ENCODE measurements around the gene SLC39A6.
"Not testable (repeated sequence)": the region's sequence is repeated elsewhere in the genome, so short reads cannot be mapped to it uniquely, and the experiment has no call there.

SLC39A6 gene

DNA sequence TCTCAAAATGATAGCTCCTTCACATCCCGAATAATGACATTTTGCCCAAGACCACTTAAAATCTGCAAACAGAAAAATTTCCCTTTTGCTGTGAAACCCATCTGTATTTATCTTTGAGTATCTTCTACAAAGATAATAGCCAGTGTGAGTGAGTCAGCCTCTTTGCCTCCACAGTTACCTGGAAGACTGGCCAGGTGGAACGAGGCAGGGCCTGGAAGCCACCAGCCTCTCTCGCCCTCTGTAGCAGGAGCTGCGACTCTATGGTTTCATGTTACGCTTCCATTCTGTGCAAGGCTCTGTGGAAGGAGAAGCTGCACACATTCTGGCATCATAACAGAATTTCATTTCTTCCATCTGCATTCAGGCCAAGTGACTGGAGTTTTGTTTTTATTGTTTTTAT lies 10.1 kb upstream of the SLC39A6 start:
- DNase-seq (ENCODE audit: low read depth) = no peak

DNA sequence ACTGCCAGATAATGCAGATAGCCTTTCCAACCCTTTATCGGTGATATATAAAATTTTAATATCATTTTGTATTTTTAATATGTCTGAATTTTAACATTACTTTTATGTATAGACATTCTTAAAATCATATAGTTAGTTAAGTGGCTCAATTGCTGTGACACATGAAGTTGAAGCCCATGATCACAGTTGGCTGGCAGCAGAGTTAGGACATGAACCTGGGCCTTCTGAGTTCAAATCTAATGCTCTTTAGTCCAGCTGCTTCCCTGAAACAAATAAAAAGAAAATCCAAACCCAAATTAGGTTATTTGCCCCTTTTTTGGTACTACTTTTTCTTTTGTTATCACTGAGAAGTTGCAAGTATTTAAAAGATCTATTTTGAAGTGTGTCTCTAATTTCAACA lies 6.1 kb upstream of the SLC39A6 start:
- no peak for DNase-seq (ENCODE audit: low read depth)

DNA sequence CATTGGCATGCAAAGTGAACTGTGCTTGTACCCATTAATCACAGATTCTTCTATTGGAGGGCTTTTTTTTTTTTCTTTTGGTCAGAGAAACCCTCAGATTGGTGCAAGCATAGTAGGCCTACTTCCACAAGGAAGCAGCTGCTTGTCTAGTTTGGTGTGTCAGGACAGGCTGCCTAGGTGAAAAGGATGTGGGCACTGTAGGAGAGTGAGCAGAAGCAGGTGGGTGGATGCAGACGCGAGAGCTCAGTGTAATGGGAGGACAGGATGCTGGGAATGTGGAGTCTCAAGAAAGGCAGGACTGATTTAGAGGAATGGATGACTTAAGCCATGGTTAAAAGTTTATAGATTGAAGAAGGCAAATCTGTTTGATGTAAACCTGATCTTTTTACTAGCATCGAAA lies 3.6 kb upstream of the SLC39A6 start:
- DNase-seq (ENCODE audit: low read depth) = no peak

DNA sequence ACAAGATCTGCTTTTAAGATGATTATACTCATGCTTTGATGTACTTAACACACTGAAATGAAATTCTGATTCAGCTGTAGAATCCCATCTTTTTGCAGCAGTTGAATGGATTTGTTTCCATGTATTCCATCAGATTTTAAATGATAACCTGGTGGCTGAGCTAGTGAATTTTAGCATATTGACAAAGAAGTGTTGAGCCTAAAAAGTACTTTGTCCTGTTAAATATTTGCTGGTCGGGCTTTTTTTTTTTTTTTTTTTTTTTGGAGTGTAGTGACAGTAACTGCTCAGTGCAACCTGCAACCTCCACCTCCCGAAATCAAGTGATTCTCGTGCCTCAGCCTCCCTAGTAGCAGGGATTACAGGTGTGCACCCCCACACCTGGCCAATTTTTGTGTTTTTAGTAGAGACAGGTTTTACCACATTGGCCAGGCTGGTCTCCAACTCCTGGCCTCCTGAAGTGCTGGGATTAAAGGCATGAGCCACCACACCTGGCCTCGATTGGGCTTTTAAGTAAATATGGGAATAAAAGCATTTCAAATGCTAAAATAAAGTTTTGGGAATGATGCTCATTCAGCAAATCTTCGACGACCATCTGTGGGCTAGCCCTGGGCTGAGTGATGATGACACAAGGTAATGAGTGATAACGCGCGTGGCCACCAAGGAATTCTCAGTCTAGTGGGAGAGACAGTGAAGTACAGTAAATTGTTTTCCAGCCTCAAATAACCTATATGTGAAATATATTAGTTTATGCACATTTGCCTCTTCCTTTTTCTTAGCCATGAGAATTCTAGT lies 2.7 kb upstream of the SLC39A6 start:
- DNase-seq (ENCODE audit: low read depth) = no peak

DNA sequence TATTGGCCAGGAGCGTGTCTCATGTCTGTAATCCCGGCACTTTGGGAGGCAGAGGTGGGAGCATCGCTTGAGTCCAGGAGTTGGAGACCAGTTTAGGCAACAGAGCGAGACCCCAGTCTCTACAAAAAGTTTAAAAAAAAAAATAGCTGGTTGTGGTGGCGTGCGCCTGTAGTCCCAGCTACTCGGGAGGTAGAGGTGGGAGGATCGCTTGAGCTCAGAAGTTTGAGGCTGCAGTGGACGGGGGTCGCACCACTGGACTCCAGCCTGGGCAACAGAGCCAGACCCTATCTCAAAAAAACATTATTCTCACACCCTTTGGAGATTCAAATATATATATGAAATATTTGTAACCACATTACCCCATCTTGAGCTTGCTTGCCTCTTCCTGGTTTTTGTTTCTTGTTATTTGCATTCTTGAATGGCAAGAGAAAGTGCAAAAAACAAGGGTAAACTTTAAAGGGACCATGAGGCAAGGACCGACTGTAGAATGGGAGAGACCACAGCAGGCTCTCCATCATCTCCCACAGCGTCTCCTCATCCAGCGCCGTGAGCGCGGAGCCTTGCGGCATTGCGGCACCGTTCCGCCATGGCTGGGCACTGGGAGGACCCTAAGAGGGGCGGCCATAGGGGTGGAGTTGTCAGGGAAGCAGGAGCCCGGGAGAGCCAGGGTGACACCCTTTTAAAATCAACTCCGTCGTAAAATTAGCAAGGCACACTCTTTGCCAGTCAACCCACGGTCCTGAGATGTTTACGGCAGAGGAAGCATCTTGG lies 1.9 kb upstream of the SLC39A6 start:
- no peak for DNase-seq (ENCODE audit: low read depth)

DNA sequence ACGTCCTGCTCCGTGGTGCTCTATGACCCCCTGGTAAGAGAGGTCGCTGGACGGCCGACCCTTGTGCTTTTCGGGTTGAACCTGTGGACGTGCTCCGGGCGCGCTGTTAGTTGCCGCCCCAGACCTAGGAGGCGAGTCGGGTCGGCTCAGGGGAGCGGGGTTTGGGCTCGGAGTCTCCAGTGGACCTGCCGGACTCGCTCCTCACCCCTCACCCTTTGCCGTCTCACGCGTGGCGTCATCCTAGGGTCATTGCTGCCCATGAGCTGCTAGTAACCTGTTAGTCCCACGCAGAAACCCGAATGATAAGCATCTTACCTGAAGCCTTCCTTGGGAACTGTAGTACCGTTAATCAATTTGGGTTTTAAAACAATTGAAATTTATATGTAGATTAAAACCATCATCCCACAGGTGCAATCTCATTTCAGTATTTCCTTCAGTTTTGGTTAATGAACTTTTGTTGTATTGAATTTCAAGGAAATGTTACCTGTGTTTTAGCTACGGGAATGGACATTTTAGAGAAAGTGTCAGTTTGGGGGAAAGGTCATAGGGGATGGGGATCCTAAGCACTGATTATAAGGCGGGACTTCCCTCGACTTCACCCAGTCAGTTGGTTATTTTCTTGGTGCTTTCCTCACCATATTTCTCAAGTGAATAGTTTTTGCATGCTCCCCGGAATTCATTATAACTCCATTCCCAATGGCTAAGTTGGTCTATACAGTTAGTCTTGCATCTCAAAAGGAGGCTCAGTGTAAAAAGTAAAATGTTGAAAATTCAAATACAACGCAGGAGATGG lies 1.1 kb upstream of the SLC39A6 start:
- DNase-seq (ENCODE audit: low read depth) = no peak

DNA sequence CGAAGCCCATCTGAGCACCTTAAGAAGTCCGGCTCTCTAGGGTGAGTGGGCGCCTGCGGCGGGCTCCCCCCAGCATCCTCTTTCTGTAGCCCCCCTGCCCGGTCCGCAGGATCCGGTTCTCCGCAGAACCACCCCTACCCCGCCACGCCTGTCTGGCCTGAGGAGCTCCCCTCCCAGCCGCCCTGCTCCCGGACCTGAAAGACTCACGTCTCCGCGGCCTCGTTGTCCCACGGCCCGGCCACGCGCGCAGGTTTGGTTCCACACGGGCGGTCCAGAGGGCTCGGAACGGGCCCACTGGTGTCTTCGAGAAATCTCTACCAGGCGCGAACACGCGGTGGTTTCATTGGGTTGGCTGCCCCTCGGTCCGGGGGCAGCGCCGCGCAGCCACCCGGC lies 237 bp downstream of the SLC39A6 start:
- DNase-seq (ENCODE audit: low read depth) = no peak

DNA sequence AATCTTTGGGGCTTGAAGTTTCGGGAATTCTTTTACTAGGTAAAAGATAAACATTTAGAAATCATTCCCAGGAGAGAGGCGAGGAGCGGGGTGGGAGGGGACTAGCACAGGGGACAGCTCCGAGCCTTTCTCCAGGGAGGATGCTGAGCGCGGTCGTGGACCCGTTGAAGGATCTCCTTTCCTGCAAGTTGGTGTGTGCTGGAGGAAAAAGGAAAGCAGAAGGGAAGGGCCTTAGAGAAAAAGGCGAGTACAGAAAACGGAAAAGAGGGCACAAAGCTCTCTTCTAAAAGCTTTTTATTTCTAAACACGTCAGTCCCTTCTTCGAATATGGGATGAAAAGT lies 640 bp downstream of the SLC39A6 start:
- DNase-seq (ENCODE audit: low read depth) = no peak

DNA sequence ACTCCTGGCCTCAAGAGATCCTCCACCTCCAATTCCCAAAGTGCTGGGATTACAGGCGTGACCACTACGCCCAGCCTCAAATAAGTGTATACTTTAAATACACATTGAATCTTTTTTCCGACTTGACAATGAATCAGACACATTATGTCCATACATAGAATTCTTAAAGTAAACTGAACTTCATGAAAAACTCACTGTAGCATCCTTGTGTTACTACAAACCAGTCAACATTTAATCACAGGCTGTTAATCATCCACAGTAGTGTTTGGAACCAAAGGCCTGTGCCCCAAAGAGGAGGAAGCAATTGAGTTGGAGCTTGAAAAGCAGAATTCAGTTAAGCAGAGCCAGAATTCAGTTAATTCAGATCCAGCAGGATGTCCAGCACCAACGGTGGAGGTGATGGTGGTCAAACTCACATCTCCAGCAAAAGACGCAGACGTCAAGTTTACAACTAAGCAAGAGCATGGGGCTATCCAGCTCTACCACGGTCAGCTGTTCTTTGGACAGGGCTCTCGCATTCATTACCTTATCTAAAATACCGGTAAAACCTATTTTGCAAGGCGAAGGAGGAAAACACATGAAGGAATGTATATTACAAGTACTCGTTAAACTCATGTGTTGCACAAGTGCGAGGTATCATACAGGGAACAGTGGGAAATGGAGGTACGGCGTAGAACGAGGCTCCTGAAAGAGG lies 1.2 kb downstream of the SLC39A6 start:
- no peak for DNase-seq (ENCODE audit: low read depth)

DNA sequence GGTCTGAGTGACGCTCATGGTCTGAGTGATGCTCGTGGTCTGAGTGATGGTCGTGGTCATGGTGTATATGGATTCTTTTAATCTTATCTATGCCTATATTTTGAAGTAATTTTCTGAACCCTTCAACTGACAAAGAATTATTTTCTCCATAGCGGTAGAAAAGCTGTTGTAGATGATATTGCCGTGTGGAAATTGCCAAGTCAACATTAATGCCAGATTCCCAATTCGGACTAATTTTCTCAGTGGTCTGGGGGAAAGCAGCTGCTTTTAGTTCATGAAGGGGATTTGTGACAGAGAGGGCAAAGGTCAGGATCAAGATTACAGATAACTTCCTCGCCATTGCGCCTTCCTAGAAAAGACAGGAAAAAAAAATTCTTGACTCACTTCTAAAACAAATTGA lies 2.5 kb downstream of the SLC39A6 start:
- no peak for DNase-seq (ENCODE audit: low read depth)

DNA sequence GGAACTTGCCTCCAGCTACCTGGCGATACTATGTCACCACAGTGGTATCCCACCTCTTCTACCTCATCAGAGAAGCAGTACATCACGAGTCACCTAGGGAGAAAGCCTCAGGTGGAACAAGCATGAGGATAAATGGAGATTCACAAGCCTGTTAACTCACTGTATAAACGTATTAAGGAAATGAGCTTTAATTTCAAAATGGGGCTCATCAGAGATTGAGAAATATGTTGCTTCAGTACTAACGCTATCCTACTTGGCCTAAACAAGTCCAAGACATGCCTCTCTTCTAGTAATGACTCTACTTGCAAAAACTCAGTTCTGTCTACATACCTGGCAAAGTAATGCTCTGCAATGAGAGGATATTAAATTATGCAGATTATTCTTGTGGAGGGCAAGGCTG lies 4.3 kb downstream of the SLC39A6 start:
- no peak for DNase-seq (ENCODE audit: low read depth)

DNA sequence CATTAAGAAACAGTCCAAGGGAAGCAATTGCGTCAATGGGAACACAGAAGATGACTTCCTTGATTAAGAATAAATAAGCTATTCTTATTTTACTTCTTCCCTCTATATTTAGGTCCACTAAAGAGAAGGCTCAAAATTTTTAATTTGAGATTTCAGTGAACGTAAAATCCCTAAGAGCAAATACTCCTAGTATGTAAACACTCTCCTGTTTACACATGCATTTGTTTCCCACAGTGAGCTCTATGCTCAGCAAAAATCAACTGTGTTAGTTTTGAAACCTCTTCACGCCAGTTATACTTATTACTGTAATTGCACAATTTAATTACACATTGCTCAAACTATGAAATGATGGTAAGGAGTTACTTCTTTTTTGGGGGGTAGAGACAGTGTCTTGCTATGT lies 8.8 kb downstream of the SLC39A6 start:
- DNase-seq (ENCODE audit: low read depth) = no peak

DNA sequence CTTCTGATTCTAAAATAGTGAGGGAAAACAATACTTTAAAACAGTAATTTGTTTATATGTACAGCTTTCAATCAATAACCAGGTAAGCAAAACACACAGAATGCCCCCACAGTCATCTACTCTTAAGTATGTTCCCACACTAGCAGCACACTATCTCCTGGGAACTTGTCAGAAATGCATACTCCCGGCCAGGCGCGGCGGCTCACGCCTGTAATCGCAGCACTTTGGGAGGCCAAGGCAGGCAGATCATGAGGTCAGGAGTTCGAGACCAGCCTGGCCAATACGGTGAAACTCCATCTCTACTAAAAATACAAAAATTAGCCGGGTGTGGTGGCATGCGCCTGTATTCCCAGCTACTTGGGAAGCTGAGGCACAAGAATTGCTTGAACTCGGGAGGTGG lies 12.4 kb downstream of the SLC39A6 start:
- DNase-seq (ENCODE audit: low read depth) = not testable (repeated sequence)

DNA sequence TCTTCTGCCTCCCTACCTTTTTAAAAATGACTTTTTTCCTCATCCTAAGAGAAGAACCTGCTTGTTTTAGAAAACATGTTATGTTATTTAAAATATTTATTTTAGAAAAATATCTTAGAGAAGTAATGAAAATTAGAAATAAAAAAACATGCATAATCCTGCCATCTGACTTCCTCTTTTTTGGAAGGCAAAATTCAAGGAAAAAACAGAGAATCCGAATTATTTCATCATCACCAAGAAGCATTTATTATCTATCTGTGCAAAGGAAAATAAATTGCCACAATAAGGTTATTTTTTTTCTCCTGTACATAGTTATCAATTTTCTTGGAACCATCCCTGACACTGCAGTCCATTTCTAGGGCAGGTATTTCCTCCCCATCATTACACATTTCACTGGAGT lies 14.4 kb downstream of the SLC39A6 start:
- DNase-seq (ENCODE audit: low read depth) = no peak

DNA sequence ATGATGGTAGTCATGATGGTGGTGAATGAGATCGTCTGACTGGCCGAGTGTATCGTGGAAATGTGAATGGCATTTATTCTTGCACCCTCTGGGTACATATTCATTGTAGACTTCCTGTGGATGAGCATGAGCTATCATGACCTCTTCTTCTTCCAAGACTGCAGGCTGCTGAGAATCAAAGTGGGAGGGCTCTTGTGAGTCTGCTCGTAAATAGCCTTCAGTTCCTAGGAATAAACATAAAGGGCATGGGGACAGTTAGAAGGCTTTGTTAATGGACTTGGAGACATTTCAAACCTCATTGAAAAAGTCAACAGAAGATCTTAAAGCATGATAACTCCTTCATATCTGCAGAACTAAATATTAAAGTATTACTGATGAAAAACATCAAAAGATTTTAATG lies 14.9 kb downstream of the SLC39A6 start:
- no peak for DNase-seq (ENCODE audit: low read depth)

DNA sequence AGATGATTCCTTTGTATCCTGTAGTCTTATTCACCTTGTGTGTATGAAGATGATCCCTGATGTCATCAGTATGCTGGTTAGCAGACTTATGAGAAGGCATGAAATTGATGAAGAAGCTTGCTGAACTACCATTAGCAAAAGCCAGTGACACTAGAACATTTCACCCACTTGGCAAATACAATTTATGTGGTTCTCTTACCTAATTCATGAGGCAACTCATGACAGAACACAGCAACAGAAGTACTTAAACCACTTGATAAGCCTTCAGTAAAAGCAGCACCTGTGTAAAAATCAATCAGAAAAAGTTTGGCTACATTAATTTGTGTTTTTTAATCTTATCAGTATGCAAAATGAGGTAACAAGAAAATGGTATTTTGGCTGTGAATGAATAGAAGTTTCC lies 16.8 kb downstream of the SLC39A6 start:
- DNase-seq (ENCODE audit: low read depth) = no peak

DNA sequence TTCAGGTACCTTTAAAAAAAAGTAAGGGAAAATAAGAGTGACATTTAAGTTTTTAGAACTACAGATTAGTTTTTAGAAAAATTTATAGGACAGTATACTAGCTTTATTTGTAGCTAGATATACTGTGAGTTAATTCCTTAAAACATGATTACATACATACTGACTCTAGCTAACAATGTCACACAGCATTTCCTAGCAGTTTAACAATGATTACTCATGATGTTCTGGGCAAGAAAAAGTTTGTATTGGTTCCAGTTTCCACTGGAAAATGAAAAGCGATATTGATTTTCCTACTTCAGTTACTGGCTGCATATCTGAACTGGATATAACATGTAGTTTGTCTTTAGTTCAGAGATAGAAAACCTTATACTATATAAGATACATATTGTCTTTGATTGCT lies 19.4 kb downstream of the SLC39A6 start:
- DNase-seq (ENCODE audit: low read depth) = no peak

DNA sequence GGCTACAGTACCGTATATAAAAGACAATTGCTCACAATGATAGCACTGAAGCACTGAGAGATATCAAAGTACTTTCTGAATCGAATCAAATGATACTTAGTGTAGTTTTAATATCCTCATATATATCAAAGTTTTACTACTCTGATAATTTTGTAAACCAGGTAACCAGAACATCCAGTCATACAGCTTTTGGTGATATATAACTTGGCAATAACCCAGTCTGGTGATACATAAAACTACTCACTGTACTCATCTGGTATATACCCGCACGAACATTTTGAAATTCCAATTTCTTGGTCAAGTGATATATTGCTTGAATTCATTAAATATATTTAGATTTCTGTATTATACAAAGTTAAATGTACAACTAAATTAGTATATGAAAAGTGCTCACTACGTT lies 20.5 kb downstream of the SLC39A6 start:
- DNase-seq (ENCODE audit: low read depth) = no peak

DNA sequence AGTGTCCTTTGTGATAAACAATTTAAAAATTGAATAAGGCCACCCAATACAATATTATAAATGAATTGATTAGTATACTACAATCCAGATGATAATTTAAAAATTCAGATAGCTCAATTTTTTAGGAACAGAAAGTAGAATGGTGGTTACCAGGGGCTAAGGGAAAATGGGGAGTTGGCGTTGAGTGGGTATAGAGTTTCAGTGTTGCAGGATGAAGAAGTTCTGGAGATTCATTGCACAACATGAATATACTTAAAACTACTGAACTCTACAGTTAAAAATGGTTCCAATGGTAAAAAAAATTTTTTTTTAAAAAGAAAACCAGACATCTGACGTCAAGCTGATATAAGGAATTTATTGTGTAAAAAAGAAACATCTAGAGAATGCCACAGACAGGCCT lies 20.9 kb downstream of the SLC39A6 start:
- no peak for DNase-seq (ENCODE audit: low read depth)

DNA sequence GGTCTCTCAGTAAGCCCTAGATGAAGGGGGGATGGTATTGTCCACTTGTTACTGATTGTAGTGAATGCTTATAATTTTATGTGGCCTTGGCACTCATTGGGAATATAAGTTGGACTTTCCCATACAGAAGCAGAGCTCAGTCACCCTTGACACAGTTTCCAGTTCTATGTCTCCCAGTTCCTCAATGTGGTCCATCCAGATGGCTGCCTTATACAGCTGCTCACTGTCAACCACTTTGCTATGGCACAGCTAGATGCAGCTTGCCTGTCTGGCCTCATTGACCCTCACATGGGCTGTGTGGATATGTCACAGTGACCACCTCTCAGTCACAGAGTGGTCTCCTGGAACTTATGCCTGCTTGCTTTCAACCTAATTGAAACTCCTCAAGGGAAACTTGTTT lies 21.7 kb downstream of the SLC39A6 start:
- no peak for DNase-seq (ENCODE audit: low read depth)

DNA sequence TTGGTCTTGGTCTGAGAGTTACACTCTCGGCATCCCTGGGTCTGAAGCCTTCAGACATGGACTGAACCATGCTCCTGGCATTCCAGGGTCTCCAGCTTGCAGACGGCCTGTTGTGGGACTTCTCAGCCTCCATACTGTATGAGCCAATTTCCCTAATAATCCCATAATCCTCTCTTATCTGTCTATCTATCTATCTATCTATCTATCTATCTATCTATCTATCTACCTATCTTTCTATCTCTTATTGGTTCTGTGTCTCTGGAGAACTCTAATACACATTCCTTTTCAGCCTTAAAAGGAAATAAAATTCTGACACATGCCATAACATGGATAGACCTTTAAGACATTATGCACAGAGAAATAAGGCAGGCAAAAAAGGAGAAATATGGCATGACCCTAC lies 24.4 kb downstream of the SLC39A6 start:
- DNase-seq (ENCODE audit: low read depth) = no peak

DNA sequence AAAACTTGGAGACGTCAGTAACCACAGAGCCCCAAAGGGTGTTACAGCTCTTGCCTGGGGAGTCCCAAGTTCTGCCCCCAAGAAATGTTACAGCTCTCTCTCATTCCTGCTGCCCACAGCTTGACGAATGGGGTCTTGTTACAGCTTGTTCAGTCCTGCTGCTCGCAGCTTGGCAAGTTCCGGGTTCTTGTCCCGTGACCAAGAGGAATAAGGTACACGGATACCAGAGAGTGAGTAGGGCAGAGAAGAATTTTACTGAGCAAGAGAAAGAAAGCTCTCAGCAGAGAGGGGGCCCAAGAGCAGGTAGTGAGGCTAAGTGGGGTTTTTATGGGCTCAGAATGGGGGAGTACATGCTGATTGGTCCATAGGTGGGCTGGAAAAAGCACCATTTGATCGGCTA lies 27.2 kb downstream of the SLC39A6 start:
- no peak for DNase-seq (ENCODE audit: low read depth)

DNA sequence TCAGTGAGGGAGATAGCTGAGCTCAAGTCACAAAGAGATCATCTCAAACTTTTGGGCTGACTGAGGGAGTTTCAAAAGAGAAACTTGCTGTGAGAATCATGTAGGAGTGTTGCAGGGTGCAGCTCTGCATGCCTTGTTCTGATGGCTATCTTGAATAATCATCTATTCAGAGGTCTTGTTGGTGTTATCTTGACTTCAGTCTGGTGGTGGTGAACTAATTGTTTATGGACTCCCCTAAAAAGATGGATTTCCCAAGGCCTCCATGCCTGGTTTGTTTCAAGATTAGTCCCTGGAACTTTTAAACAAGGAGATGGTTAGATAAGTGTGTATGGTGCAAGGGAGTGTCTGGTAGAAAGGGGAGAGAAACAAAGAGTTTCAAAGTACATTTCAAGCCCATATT lies 29.8 kb downstream of the SLC39A6 start:
- DNase-seq (ENCODE audit: low read depth) = no peak

Data from stimulated activated CD4-positive, alpha-beta T cell treated with anti-CD3 and anti-CD28 coated beads, Interleukin-2, amount 100 ng/mL, for 4 hours (primary cell).